ENCODE data around the gene NDUFB8.

Gene NDUFB8

DNA sequence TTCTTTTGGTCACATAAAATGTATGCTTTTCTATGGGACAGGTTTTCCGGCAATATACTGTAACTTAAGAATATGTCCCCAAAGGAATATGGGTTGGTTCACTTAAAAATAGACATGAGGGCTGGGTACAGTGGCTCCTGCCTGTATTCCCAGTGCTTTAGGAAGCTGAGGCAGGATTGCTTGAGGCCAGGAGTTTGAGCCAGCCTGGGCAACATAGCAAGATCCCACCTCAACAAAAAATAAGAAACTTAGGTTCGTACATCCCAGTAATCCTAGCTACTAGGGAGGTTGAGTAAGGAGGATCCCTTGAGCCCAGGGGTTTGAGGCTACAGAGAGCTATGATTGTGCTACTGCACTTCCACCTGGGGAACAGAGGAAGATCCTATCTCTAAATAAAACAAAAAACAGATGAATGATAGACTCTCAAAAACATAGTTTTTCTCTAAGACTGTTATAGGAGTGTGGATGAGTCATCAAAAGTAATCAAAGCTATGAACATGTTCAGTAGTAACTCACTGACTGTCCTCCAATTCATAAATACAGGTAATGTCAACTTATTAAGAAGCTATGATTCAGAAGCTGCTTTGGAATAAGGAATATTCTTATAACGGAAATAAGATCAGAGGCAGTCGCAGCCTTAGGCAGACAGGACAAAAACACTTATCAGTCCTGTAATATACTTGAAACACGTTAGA is 7.4 kb downstream of the NDUFB8 start:
- no peak for DNase-seq (ENCODE audit: low read depth in 1 of 2, low spot score in 1 of 2)
- TF ChIP-seq POLR2AphosphoS5 (IDR thresholded peaks at IDR 0.05; ENCODE audit: low read depth) (no peak), SPI1 (IDR thresholded peaks at IDR 0.05; ENCODE audit: borderline replicate concordance, low read depth) (no peak), GABPA (IDR thresholded peaks at IDR 0.05; ENCODE audit: low read depth) (no peak)
- TF ChIP-seq, protein P1, sequence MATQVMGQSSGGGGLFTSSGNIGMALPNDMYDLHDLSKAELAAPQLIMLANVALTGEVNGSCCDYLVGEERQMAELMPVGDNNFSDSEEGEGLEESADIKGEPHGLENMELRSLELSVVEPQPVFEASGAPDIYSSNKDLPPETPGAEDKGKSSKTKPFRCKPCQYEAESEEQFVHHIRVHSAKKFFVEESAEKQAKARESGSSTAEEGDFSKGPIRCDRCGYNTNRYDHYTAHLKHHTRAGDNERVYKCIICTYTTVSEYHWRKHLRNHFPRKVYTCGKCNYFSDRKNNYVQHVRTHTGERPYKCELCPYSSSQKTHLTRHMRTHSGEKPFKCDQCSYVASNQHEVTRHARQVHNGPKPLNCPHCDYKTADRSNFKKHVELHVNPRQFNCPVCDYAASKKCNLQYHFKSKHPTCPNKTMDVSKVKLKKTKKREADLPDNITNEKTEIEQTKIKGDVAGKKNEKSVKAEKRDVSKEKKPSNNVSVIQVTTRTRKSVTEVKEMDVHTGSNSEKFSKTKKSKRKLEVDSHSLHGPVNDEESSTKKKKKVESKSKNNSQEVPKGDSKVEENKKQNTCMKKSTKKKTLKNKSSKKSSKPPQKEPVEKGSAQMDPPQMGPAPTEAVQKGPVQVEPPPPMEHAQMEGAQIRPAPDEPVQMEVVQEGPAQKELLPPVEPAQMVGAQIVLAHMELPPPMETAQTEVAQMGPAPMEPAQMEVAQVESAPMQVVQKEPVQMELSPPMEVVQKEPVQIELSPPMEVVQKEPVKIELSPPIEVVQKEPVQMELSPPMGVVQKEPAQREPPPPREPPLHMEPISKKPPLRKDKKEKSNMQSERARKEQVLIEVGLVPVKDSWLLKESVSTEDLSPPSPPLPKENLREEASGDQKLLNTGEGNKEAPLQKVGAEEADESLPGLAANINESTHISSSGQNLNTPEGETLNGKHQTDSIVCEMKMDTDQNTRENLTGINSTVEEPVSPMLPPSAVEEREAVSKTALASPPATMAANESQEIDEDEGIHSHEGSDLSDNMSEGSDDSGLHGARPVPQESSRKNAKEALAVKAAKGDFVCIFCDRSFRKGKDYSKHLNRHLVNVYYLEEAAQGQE (IDR thresholded peaks at IDR 0.05; ENCODE audit: insufficient replicate concordance, low read depth), result no peak
- TF ChIP-seq, protein P2, sequence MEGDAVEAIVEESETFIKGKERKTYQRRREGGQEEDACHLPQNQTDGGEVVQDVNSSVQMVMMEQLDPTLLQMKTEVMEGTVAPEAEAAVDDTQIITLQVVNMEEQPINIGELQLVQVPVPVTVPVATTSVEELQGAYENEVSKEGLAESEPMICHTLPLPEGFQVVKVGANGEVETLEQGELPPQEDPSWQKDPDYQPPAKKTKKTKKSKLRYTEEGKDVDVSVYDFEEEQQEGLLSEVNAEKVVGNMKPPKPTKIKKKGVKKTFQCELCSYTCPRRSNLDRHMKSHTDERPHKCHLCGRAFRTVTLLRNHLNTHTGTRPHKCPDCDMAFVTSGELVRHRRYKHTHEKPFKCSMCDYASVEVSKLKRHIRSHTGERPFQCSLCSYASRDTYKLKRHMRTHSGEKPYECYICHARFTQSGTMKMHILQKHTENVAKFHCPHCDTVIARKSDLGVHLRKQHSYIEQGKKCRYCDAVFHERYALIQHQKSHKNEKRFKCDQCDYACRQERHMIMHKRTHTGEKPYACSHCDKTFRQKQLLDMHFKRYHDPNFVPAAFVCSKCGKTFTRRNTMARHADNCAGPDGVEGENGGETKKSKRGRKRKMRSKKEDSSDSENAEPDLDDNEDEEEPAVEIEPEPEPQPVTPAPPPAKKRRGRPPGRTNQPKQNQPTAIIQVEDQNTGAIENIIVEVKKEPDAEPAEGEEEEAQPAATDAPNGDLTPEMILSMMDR (IDR thresholded peaks at IDR 0.05; ENCODE audit: insufficient read depth, low read length), result no peak
- Histone ChIP-seq H3K4me3 (replicated peaks; ENCODE audit: insufficient read depth, low read length) (no peak overlapping the region), H3K27me3 (ENCODE audit: insufficient read depth, poor library complexity, severe bottlenecking) (no peaks in the 10 kb centered on the region), H3K27ac (replicated peaks) (no peak overlapping the region)

DNA sequence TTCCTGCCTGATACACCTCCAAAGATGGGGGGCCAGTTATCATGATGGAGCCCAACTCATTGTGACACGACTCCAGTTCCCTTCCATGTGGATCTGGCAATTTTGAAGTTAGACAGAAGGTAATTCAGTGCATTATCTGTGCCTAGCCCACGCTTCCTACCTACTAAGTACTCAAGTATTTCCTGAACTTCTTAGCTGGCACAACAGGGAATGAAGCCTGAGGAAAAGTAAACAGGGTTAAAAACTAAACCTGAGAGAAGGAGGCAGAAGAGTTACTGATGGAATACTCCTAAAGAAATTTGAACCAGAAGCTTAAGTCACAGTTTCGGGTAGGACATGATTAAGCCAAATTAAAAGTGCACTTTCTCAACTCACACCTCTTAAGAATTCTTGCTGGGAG is 8.9 kb downstream of the NDUFB8 start:
- H3K27ac ChIP-seq (replicated peaks), result no peak overlapping the region
- H3K27me3 ChIP-seq (ENCODE audit: insufficient read depth, poor library complexity, severe bottlenecking), result no peaks in the 10 kb centered on the region
- no peak for DNase-seq (ENCODE audit: low read depth in 1 of 2, low spot score in 1 of 2)
- TF ChIP-seq, protein P1 (IDR thresholded peaks at IDR 0.05; ENCODE audit: insufficient replicate concordance, low read depth), result no peak
- no peak for TF ChIP-seq POLR2AphosphoS5 (IDR thresholded peaks at IDR 0.05; ENCODE audit: low read depth)
- TF ChIP-seq, protein P2 (IDR thresholded peaks at IDR 0.05; ENCODE audit: insufficient read depth, low read length), result no peak
- no peak for TF ChIP-seq SPI1 (IDR thresholded peaks at IDR 0.05; ENCODE audit: borderline replicate concordance, low read depth)
- no peak for TF ChIP-seq GABPA (IDR thresholded peaks at IDR 0.05; ENCODE audit: low read depth)
- no peak overlapping the region for H3K4me3 ChIP-seq (replicated peaks; ENCODE audit: insufficient read depth, low read length)

DNA sequence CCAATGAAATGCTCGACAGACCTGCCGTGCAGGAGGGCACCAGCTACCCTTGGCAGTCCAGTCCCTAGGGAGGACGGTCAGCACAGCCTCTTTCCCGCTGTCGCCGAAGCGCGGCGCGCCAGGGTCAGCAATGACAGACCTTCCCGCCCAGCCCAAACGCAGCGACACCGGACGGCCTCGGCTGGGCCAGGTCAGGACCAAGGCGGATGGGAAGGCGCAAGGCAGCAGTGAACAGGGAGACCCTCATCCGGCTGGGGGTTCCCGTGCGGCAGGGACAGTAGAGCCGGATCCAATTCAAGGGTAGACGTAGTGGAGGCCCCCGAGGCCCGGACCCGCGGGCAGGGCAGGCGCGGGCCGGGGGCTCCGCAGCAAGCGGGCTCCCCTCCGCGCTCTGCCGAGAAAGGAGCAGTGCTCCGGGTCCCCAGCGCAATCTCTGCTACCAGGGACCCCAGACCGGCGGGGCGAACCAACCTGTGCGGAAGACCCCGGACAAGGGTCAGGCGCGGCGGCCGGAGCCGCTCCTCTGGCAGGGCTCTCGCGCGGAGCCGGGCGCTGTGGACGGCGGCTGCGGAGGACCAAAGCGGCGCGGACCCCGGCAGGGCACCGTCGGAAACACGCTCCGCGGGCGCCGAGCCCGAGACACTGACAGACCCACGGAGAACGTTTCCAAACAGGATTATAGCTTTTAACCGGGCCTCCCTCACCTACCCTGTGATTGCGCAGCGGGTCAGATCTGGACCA is 10.2 kb downstream of the NDUFB8 start, which contains the start of gene SEC31B:
Gene SEC31B, minus strand, starts transcription at position 551 of the 741 bp plus-strand sequence. CDS start 2,909 bp downstream, outside the sequence.
- Histone ChIP-seq H3K27ac (replicated peaks) (no peak within 1 kb of the TSS), H3K27me3 (ENCODE audit: insufficient read depth, poor library complexity, severe bottlenecking) (no peaks in the 10 kb centered on the region), H3K4me3 (replicated peaks; ENCODE audit: insufficient read depth, low read length) (no peak within 1 kb of the TSS)
- DNase-seq (ENCODE audit: low read depth in 1 of 2, low spot score in 1 of 2), result no peak
- no peak for TF ChIP-seq POLR2AphosphoS5 (IDR thresholded peaks at IDR 0.05; ENCODE audit: low read depth)
- TF ChIP-seq, protein P1 (IDR thresholded peaks at IDR 0.05; ENCODE audit: insufficient replicate concordance, low read depth), result no peak
- TF ChIP-seq GABPA (IDR thresholded peaks at IDR 0.05; ENCODE audit: low read depth), result no peak
- no peak for TF ChIP-seq SPI1 (IDR thresholded peaks at IDR 0.05; ENCODE audit: borderline replicate concordance, low read depth)
- TF ChIP-seq, protein P2 (IDR thresholded peaks at IDR 0.05; ENCODE audit: insufficient read depth, low read length), result no peak

All from HL-60 (cell line).